ENCODE results near the gene CCDC88B.

- no peak for TF ChIP-seq CTCF (IDR thresholded peaks at IDR 0.05; ENCODE audit: control extremely low read depth in 1 of 3, insufficient read depth in 1 of 3, low read depth in 1 of 3, low read length in 3 of 3)
- no peak for TF ChIP-seq EP300 (IDR thresholded peaks at IDR 0.05; ENCODE audit: borderline replicate concordance in 1 of 2, low read depth in 2 of 2, low read length in 2 of 2)
- TF ChIP-seq JUN (IDR thresholded peaks at IDR 0.05; ENCODE audit: low read depth, low read length) = no peak
- TF ChIP-seq ASH2L (IDR thresholded peaks at IDR 0.05; ENCODE audit: low read length) = no peak
- TF ChIP-seq EZH2 (IDR thresholded peaks at IDR 0.05; ENCODE audit: low read depth, low read length, severe bottlenecking) = peak; percentile 63
- TF ChIP-seq POLR2A (IDR thresholded peaks at IDR 0.05; ENCODE audit: control extremely low read depth in 1 of 2, low read depth in 2 of 2, low read length in 2 of 2) = no peak
- TF ChIP-seq POLR2AphosphoS5 (IDR thresholded peaks at IDR 0.05; ENCODE audit: low read depth, low read length) = no peak
- no peak for TF ChIP-seq RAD21 (IDR thresholded peaks at IDR 0.05 in 1 of 2, conservative IDR thresholded peaks at IDR 0.05 in 1 of 2; ENCODE audit: low read depth in 2 of 2, low read length in 2 of 2)
Observed at GRCh38 chr11:64291262-64291751, 48.7 kb upstream of the CCDC88B start, which contains the start of gene KCNK4.

All from H1 (cell line).